CD4-positive, CD25-positive, alpha-beta regulatory T cell (primary cell): Measurements from ENCODE around the gene NTRK3. TPM values are rescaled to one million over a fixed set of nuclear protein-coding genes. Genes with fewer than 3 reads are reported as not detected.

Source experiments
- ATAC-seq, 2 donors: fragments of 150-1000 bp; cut with Tn5 transposase; one replicate each; pipeline ENCODE4 v1.10.0; 2021; ENCODE audit warnings: low read depth in 2 of 2, moderate number of reproducible peaks in 2 of 2, moderate library complexity in 1 of 2
- DNase-seq, 3 donors: peaks; one replicate each; pipeline versions ENCODE4 v3.0.0 to v3.0.0-alpha.2; 2012 to 2022; ENCODE audit warnings: mixed read lengths in 1 of 3
- H3K27ac ChIP-seq: one replicate; pipeline ENCODE4 v1.7.0; 2013; ENCODE audit warnings: mild to moderate bottlenecking, low read length; ENCODE audit not compliant: insufficient read depth, poor library complexity, severe bottlenecking
- H3K27me3 ChIP-seq: one replicate; pipeline ENCODE4 v1.7.0; 2013; ENCODE audit warnings: low read length; ENCODE audit not compliant: control insufficient read depth, insufficient read depth
- H3K36me3 ChIP-seq: one replicate; pipeline ENCODE4 v1.7.0; 2013; ENCODE audit warnings: mild to moderate bottlenecking, low read length, moderate library complexity; ENCODE audit not compliant: control insufficient read depth, insufficient read depth
- H3K4me1 ChIP-seq: 2 replicates; pipeline ENCODE4 v1.7.0; 2013; ENCODE audit warnings: mild to moderate bottlenecking, low read length; ENCODE audit not compliant: insufficient read depth, control insufficient read depth, poor library complexity, severe bottlenecking
- H3K4me3 ChIP-seq: one replicate; pipeline ENCODE4 v1.7.0; 2013; ENCODE audit warnings: low read depth, mild to moderate bottlenecking, low read length, moderate library complexity
- H3K9me3 ChIP-seq, 2 experiments: 1 replicate in 1 of 2; 2 replicates in 1 of 2; pipeline ENCODE4 v1.7.0; 2013; ENCODE audit warnings: low read length in 2 of 2, mild to moderate bottlenecking in 1 of 2, moderate library complexity in 1 of 2; ENCODE audit not compliant: control insufficient read depth in 2 of 2
- H3K27ac Mint-ChIP-seq, 3 donors: one replicate each; pipeline ENCODE4 v1.8.0; 2020 to 2022; ENCODE audit warnings: mild to moderate bottlenecking in 3 of 3, mixed read lengths in 3 of 3, moderate library complexity in 2 of 3
- H3K27me3 Mint-ChIP-seq: one replicate; pipeline ENCODE4 v1.8.0; 2022; ENCODE audit warnings: mild to moderate bottlenecking, mixed read lengths
- H3K36me3 Mint-ChIP-seq: one replicate; pipeline ENCODE4 v1.8.0; 2020; ENCODE audit warnings: mixed read lengths
- H3K4me1 Mint-ChIP-seq, 4 donors: one replicate each; pipeline ENCODE4 v1.8.0; 2020 to 2022; ENCODE audit warnings: mixed read lengths in 4 of 4, mild to moderate bottlenecking in 1 of 4
- H3K4me3 Mint-ChIP-seq, 4 donors: one replicate each; pipeline ENCODE4 v1.8.0; 2020 to 2022; ENCODE audit warnings: mild to moderate bottlenecking in 4 of 4, mixed read lengths in 4 of 4, moderate library complexity in 3 of 4
- H3K9me3 Mint-ChIP-seq, 7 donors: one replicate each; pipeline ENCODE4 v1.8.0; 2020 to 2022; ENCODE audit warnings: mixed read lengths in 7 of 7, mild to moderate bottlenecking in 3 of 7, moderate library complexity in 2 of 7
- polyA plus RNA-seq, 4 donors: library from polyadenylated mRNA; unstranded; fragments of 300-500 nt; fragmentation: Illumina TruSeq; gene quantifications; one replicate each; pipeline ENCODE4 v1.2.3, GENCODE V29; 2021
- total RNA-seq: library from RNA; stranded (reverse); gene quantifications from one replicate; pipeline ENCODE4 v1.2.3, GENCODE V29; 2022

The NTRK3 gene
- total and polyA plus RNA-seq, 5 donors from 2014 or later, result not detected

DNA sequence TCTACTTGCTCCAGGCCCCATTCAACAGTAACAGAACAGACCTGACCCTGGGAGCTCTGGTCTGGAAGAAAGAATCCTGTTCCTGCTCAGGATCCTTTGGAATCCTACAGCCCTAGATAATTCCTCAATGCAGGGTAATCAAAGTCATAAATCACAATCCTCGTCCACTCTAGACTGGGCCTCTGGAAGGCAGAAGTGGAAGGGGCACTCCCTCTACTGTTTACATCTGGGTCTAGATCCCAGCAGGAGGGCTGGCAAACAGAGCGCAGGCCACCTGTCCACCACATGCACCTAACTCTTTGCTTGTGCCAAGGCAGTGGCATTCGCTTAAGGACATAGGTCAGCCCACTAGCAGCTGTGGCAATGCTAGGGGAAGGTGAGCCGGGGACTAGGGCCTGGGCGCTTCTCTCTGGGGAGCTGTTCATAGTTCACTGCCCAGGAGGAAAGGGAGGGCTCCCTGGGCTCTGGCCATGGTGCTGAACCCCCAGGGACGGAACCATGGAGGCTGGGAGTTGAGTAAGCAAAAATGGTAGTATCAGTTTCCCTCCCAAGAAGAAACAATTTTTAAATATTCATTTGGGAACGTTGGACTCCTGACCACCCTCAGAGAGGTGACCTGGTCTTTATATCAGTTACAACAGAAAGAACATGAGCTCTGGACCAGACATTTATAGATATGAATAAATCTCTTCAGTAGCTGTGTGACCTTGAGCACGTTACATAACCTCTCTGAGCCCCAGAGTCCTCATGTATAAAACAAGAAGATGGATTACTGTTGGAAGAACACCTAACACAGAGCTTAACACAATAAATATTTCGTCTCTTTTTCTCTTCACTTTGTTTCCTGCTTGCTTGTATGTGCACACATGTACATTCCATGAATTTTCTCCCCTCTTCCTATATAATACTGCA is 90.2 kb downstream of the NTRK3 start:
- no peak overlapping the region for H3K27ac ChIP-seq
- no peaks in the 10 kb centered on the region for H3K9me3 ChIP-seq
- DNase-seq, result no peak
- ATAC-seq, result no peak
- H3K27ac Mint-ChIP-seq, result peak overlapping the region in 1 of 3 donors; percentile 50
- no peaks in the 10 kb centered on the region for H3K4me1 ChIP-seq
- H3K36me3 Mint-ChIP-seq, result no peaks in the 10 kb centered on the region
- no peak overlapping the region for H3K4me3 ChIP-seq
- no peaks in the 10 kb centered on the region for H3K4me1 Mint-ChIP-seq
- H3K9me3 Mint-ChIP-seq, result no peaks in the 10 kb centered on the region
- no peaks in the 10 kb centered on the region for H3K36me3 ChIP-seq
- no peaks in the 10 kb centered on the region for H3K27me3 Mint-ChIP-seq
- no peaks in the 10 kb centered on the region for H3K27me3 ChIP-seq
- no peak overlapping the region for H3K4me3 Mint-ChIP-seq

- Mint-ChIP-seq H3K4me3 (no peak overlapping the region), H3K27me3 (no peaks in the 10 kb centered on the region), H3K36me3 (no peaks in the 10 kb centered on the region), H3K9me3 (no peaks in the 10 kb centered on the region), H3K27ac (no peak overlapping the region), H3K4me1 (no peaks in the 10 kb centered on the region)
- Histone ChIP-seq H3K9me3 (no peaks in the 10 kb centered on the region), H3K27me3 (no peaks in the 10 kb centered on the region), H3K4me1 (no peaks in the 10 kb centered on the region), H3K36me3 (no peaks in the 10 kb centered on the region), H3K27ac (no peak overlapping the region), H3K4me3 (no peak overlapping the region)
- ATAC-seq (no peak), DNase-seq (no peak)
Observed at GRCh38 chr15:88161636-88162035, 94.9 kb downstream of the NTRK3 start.

DNA sequence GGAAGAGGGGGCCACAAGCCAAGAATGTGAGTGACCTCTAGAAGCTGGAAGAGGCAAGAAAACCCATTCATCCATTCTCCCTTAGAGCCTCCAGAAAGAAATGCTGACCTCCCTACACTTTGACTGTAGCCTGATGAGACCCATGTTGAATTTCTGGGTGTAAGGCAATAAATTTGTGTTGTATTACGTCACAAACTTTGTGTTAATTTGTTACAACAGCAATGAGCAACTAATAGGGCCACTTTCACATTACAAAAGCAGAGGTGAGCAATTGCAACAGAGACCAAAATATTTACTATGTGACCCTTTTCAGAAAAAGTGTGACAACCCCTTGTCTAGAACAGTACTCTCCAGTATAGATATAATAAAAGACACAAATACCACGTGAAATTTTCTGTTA is 101.2 kb downstream of the NTRK3 start:
- Histone ChIP-seq H3K27ac (no peak overlapping the region), H3K4me3 (no peak overlapping the region), H3K36me3 (no peaks in the 10 kb centered on the region), H3K9me3 (no peaks in the 10 kb centered on the region), H3K4me1 (no peaks in the 10 kb centered on the region), H3K27me3 (no peaks in the 10 kb centered on the region)
- DNase-seq (no peak), ATAC-seq (no peak)
- Mint-ChIP-seq H3K27me3 (no peaks in the 10 kb centered on the region), H3K36me3 (no peaks in the 10 kb centered on the region), H3K9me3 (no peaks in the 10 kb centered on the region), H3K4me3 (no peak overlapping the region), H3K27ac (no peak overlapping the region), H3K4me1 (no peaks in the 10 kb centered on the region)

DNA sequence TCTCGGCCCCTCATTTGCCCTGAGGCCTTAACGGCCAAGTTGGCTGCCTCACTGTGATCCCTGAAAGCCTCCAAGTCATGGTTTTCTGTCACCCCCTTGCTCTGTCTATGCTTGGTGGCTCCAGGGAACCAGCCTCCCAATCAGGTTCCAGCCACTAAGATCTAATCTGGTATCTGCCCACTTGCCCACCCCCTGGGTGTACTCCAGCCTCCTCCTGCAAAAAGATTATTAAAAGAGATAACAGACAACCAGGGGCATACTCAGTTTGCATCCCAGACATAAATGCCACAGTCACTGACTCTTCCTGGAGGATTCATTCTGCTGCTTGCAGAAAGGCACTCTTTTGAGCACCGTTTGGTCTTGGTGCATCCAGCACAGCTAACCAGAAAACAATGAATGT is 103.9 kb downstream of the NTRK3 start:
- no peak overlapping the region for H3K4me3 Mint-ChIP-seq
- H3K36me3 ChIP-seq, result no peaks in the 10 kb centered on the region
- no peaks in the 10 kb centered on the region for H3K4me1 Mint-ChIP-seq
- DNase-seq (no peak), ATAC-seq (no peak)
- H3K27ac Mint-ChIP-seq, result no peak overlapping the region
- no peaks in the 10 kb centered on the region for H3K36me3 Mint-ChIP-seq
- H3K9me3 Mint-ChIP-seq, result no peaks in the 10 kb centered on the region
- H3K4me3 ChIP-seq, result no peak overlapping the region
- no peak overlapping the region for H3K27ac ChIP-seq
- H3K9me3 ChIP-seq, result no peaks in the 10 kb centered on the region
- H3K27me3 ChIP-seq, result no peaks in the 10 kb centered on the region
- no peaks in the 10 kb centered on the region for H3K4me1 ChIP-seq
- H3K27me3 Mint-ChIP-seq, result no peaks in the 10 kb centered on the region

DNA sequence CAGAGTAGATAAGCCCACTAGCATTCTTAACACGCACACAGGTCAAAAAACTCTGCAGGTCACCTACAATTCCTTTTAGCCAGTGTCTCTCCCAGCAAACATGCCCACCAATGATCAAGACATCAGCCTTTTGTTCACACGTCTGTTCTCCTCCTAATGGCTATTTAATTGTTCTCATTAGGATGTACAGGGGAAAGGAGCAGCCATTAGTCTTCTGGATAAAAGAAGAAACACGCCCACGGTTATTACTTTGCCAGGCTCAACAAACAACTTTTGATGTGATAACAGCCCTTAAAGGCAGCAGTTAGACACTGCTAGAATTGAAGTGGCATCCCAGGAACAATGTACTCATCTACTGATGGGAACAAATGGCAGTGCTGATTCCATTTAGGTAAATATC is 108.8 kb downstream of the NTRK3 start:
- Histone ChIP-seq H3K4me1 (no peaks in the 10 kb centered on the region), H3K4me3 (no peak overlapping the region), H3K27ac (no peak overlapping the region), H3K9me3 (no peaks in the 10 kb centered on the region), H3K36me3 (no peaks in the 10 kb centered on the region), H3K27me3 (no peaks in the 10 kb centered on the region)
- DNase-seq (no peak), ATAC-seq (no peak)
- Mint-ChIP-seq H3K4me3 (no peak overlapping the region), H3K4me1 (no peaks in the 10 kb centered on the region), H3K36me3 (no peaks in the 10 kb centered on the region), H3K27ac (no peak overlapping the region), H3K27me3 (no peaks in the 10 kb centered on the region), H3K9me3 (peaks cover 0 to 2% (median 0%) of the 10 kb centered on the region in 7 donors)

GRCh38 chr15:88144921-88145653 is 111.5 kb downstream of the NTRK3 start:
- peaks cover 0 to 4% (median 0%) of the 10 kb centered on the region in 7 donors for H3K9me3 Mint-ChIP-seq
- H3K4me3 Mint-ChIP-seq, result no peak overlapping the region
- H3K36me3 ChIP-seq, result no peaks in the 10 kb centered on the region
- H3K27ac Mint-ChIP-seq, result no peak overlapping the region
- no peaks in the 10 kb centered on the region for H3K4me1 ChIP-seq
- DNase-seq (no peak), ATAC-seq (no peak)
- H3K4me1 Mint-ChIP-seq, result no peaks in the 10 kb centered on the region
- no peaks in the 10 kb centered on the region for H3K27me3 Mint-ChIP-seq
- no peaks in the 10 kb centered on the region for H3K27me3 ChIP-seq
- no peak overlapping the region for H3K4me3 ChIP-seq
- H3K9me3 ChIP-seq, result no peaks in the 10 kb centered on the region
- H3K27ac ChIP-seq, result no peak overlapping the region
- H3K36me3 Mint-ChIP-seq, result no peaks in the 10 kb centered on the region

DNA sequence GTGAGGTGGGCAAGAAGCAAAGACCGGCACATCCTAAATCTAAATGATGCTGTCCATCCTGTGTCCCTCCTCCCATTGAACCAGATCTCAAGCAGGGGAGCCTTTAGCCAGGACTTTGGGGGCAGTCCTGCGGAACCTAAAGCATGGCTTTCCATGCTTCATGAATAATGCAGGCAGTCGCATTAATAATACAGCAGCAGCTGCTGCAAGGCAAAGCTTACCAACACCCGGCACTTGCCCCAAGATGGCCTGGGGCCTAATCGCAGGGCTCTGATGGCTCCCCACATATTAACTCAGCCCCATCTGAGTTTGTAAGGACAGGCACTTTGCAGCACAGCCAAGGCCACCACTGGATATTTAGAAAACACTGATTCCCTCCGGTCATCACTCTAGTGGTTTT is 114.4 kb downstream of the NTRK3 start:
- no peaks in the 10 kb centered on the region for H3K36me3 ChIP-seq

More for the DNA sequence above, 114.4 kb downstream of the NTRK3 start:
- Mint-ChIP-seq H3K27ac (no peak overlapping the region), H3K4me3 (no peak overlapping the region), H3K27me3 (no peaks in the 10 kb centered on the region), H3K4me1 (no peaks in the 10 kb centered on the region), H3K36me3 (no peaks in the 10 kb centered on the region), H3K9me3 (peaks cover 0 to 8% (median 0%) of the 10 kb centered on the region in 7 donors)
- no peaks in the 10 kb centered on the region for H3K27me3 ChIP-seq
- no peak for ATAC-seq
- no peaks in the 10 kb centered on the region for H3K9me3 ChIP-seq
- no peak overlapping the region for H3K4me3 ChIP-seq
- H3K27ac ChIP-seq, result no peak overlapping the region
- no peak for DNase-seq
- no peaks in the 10 kb centered on the region for H3K4me1 ChIP-seq
